Dermis microvascular lymphatic vessel endothelial cell (primary cell): ENCODE data around the gene TIGD1. TPM values are rescaled to one million over a fixed set of nuclear protein-coding genes. Genes with fewer than 3 reads are reported as not detected.
A peak's percentile ranks its signal among the peaks of the same experiment; 100 is the strongest.
"Not testable (repeated sequence)": the region's sequence is repeated elsewhere in the genome, so short reads cannot be mapped to it uniquely, and the experiment has no call there.

Experiments used
- DNase-seq, 2 donors: peaks; one replicate each; pipeline versions ENCODE4 v3.0.0 to v3.0.0-alpha.2; 2010; ENCODE audit warnings: low read depth in 2 of 2
- total RNA-seq: library from RNA; depleted of rRNA; stranded (reverse); fragments of >200 nt; gene quantifications from 2 replicates; pipeline ENCODE4 v1.2.1, GENCODE V29; 2014

TIGD1 gene
- total RNA-seq, 1 donor from 2014 or later, result 1.7 TPM

GRCh38 chr2:232540441-232541041 is 9.8 kb downstream of the TIGD1 start:
- DNase-seq, result no peak

DNA sequence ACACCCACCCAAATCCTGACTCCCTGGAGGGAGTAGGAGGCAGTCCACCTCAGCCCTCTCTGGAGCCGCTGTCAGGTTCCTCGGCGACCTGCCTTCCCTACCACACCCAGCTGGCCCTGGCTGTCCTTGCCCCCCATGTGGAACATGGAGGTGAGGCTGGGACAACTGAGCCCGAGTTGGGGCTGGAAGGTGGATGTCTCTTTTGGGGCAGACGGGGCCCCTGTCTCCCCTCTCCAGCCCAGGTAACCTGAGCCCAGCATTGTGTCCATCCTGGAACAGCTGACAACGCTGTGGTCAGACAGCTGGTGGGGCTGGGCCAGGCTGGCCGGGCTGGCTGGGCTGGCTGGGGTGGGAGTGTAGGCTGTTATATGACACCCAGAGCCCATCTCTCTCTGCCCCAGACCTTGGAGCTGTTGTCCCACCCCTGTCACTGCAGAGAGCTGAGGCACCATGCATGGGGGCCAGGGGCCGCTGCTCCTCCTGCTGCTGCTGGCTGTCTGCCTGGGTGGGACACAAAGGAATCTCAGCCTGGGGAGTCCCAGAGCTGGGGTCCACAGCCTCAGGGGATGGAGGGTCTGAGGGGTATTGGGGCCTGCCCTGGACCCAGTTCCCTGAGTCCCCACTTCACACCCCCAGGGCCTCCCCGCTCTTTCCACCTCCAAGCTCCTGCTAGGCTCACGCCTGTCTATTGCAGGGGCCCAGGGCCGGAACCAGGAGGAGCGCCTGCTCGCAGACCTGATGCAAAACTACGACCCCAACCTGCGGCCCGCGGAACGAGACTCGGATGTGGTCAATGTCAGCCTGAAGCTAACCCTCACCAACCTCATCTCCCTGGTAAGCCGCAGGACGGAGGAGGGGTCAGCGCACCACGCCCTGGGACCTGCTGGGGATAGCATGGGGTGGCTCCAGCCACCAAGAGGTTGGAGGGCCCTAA is 10.8 kb downstream of the TIGD1 start, which contains the start of gene CHRNG:
TSS of gene CHRNG (plus strand) at position 395 of the 934 bp plus-strand sequence. CDS start at position 451, 56 bp downstream.
- no peak for DNase-seq

DNA sequence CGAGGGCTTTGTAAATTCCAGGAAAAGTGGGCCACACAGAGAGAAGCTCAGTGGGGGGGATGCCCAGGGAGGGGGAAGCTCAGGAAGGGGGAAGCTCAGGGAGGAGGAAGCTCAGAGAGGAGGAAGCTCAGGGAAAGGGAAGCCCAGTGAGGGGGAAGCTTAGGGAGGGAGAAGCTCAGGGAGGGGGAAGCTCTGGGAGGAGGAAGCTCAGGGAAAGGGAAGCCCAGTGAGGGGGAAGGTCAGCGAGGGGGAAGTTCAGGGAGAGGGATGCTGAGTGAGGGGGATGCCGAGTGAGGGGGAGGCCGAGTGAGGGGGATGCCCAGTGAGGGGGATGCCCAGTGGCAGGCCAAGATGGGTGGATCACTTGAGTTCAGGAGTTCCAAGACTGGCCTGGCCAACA is 11.7 kb downstream of the TIGD1 start:
- no peak for DNase-seq

- no peak for DNase-seq
These were observed 12.9 kb downstream of the TIGD1 start for GRCh38 chr2:232537499-232537898.

DNA sequence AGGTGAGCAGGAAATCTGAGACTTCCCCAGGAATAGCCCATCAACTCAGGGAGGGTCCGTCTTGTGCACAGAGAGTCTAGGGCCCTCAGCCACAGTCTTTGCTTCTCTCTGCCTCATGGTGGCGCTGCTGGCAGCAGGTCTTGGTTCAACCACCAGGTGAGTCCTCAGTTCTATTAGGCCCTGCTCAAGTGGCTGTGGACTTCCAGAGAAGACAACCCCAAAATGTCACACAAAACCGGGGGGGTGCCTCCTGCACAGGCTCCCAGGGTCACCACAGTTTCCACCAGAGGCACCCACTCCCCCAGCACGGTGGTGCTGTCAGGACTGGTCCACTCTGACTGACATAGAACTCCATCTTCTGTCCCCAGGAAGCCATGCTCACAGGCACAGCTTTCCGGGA is 13.3 kb downstream of the TIGD1 start:
- DNase-seq, result peak in 1 of 2 donors; percentile 5

DNA sequence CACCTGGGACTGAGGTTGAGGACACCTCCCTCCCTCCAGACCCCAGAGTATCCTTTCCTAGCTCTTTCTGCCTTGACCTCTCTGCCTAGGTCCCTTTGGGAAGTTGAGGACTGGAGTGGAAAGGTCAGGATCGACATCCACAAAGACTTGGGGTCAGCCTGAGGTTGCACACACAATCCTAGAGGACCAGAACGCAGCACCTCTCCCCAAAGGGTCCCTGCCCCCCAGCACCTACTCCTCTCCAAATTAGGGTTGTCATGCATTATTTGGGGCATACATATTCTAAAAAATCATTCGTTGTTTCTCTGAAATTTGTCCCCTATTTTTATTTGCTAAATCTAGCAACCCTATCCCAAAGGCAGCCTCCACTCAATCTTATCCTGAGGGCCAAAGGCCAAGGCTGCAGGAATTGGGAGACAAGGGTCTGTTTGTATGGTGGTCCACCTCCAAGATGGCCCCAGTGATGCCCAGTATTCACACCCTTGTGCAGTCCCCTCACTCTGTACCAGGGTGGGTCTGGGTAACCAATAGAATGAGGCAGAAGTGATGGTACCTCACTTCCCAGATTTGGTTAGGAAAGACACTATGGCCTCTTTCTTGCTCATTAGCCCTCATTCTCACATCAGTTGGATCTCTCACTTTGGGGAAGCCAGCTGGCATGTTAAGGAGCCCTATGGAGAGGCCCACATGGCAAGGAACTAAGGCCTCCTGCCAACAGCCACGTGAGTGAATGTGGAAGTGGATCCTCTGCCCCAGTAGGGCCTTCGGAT is 14.4 kb downstream of the TIGD1 start:
- no peak for DNase-seq

GRCh38 chr2:232534940-232535651 is 15.3 kb downstream of the TIGD1 start:
- DNase-seq, result no peak

DNA sequence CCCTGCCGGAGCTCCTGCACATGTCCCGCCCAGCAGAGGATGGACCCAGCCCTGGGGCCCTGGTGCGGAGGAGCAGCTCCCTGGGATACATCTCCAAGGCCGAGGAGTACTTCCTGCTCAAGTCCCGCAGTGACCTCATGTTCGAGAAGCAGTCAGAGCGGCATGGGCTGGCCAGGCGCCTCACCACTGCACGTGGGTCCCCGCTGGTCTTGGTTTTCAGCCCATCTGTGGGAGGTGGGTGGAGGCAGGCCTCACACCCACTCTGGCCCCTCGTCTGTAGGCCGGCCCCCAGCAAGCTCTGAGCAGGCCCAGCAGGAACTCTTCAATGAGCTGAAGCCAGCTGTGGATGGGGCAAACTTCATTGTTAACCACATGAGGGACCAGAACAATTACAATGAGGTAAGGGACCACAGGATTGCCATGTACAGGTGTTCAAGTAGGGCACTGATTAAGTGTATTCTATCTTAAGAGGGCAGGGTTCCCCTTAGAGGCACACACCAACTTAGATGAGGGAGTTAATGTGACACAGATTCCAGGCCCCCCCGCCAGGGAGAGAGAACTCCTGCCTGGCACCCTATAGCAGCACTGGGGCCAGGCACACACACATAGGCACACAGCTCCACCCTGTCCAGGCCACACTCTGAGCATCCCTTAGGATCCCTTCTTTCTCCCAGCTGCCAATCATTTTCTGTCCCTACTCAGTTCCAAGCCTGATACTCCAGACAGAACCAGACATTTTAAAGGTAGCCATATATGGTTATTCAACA is 16.2 kb downstream of the TIGD1 start:
- DNase-seq, result no peak

DNA sequence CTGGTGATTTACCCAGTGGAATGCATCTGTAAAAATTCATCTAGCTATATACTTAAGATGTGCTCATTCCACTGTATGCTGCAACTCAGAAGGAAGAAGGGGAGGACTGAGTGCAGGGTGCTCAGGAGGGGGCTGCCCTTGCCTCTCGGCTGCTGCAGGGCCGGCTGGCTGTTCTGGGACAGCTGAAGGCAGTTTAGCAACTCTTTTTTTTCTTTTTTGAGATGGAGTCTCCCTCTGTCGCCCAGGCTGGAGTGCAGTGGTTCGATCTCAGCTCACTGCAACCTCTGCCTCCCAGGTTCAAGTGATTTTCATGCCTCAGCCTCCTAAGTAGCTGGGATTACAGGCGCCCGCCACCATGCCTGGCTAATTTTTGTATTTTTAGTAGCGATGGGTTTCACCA is 17.5 kb downstream of the TIGD1 start:
- DNase-seq, result not testable (repeated sequence)

GRCh38 chr2:232532419-232532818 is 17.9 kb downstream of the TIGD1 start:
- no peak for DNase-seq

- no peak for DNase-seq
These were observed 19.6 kb downstream of the TIGD1 start for GRCh38 chr2:232530626-232531260.

DNA sequence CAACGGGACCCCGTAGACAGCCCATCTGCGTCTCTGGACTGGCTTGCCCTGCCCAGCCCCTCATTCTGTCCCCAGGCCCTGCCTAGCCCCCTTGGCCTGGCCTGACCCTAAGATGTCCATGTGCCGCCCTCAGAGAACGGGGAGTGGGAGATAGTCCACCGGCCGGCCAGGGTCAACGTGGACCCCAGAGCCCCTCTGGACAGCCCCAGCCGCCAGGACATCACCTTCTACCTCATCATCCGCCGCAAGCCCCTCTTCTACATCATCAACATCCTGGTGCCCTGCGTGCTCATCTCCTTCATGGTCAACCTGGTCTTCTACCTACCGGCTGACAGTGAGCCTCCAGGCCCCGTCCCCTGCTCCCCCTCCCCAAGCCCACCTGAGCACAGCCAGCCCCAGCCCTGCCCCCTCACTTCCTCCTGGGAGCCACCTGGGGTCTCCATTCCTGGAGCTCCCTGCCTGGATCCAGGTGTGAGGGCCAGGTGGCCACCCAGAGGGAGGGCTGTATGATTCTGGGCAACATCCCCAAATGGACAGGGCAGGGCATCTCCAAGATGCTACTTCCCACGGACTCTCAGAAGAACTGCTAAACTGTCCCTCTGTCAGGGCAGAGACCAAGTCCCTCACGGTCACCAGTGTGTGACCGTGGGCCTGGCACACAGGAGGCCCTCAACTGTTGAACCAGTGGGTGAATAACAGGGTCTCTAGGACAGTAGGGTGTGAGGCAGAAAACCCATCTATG is 20.4 kb downstream of the TIGD1 start:
- DNase-seq, result no peak

DNA sequence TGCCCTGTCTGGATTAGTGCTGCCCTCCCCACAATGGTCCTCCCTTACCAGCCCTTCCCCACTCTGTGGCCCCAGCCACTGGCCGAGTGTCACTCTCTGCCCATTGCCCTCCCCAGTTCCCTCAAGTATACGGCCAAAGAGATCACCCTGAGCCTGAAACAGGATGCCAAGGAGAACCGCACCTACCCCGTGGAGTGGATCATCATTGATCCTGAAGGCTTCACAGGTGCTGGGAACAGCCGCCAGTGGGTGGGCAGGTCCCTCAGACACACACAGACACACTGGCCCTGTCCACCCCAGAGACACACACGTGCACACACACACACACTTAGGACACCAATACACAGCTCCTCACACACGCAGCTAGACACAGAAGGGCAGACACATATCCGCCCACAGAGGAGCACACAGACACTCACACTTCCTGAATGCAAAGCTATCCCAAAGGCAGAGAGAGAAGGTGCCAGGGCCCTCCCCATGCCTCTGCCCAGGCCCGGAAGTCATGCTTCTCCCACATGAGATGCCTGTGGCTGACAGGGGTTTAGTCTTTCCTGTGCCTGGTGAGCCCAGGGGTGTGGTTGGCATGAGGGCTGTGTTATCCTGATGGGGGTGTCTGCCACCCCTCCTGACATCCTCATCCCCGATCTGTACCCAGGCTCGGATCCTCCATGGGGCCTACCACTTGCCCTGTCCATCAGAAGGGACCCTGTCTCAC is 21.5 kb downstream of the TIGD1 start:
- DNase-seq, result peak in 1 of 2 donors; percentile 13

DNA sequence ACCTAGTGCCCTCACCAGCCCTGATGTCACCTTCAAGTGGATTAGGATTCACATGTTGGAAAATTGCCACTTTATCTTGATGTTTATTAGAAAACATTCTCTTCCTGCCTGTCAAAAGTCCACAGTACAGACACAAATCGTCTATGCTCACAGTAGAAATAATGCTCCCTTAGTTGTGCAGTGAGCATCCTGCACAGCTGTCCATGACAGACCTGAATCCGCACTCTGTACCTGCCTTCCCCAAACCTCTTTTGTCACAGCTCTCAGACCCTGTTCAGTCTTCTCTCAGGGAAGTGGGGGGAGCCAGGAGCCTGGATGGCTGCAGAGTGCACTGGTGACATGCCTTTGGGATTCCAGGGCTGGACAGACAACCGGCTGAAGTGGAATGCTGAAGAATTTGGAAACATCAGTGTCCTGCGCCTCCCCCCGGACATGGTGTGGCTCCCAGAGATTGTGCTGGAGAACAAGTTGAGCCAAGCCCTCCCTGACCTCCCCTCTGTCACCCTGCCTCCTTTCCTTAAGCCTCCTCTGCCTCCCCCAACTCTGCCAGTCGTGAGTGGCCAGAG is 22.4 kb downstream of the TIGD1 start:
- no peak for DNase-seq

DNA sequence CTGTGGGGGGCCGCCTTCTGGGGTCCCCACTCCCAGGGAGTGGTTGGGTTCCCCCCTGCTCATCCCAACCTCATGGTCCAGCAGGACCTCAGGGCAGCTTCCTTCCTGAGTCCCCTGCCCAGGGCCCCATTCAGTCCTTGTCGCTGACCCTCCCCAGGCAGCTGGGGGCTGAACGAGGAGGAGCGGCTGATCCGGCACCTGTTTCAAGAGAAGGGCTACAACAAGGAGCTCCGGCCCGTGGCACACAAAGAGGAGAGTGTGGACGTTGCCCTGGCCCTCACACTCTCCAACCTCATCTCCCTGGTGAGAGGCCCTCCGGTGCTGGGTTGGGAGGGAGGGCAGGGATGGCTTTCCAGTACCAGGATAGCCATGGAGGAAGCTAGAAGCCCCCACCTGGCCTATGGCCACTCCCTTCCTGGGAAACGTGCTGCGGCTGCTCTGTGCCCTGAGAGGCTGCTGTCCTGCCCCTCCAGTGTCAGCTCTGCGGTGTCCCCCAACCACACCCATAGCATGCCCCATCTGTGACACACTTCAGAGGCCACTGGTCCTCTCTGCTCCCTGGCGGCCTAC is 23.9 kb downstream of the TIGD1 start:
- DNase-seq, result no peak

- DNase-seq, result no peak
These were observed 24.5 kb downstream of the TIGD1 start, which contains the start of gene CHRND for GRCh38 chr2:232525791-232526371. TSS of gene CHRND (plus strand) at chr2:232526160. CDS start at chr2:232526216, 56 bp downstream.

DNA sequence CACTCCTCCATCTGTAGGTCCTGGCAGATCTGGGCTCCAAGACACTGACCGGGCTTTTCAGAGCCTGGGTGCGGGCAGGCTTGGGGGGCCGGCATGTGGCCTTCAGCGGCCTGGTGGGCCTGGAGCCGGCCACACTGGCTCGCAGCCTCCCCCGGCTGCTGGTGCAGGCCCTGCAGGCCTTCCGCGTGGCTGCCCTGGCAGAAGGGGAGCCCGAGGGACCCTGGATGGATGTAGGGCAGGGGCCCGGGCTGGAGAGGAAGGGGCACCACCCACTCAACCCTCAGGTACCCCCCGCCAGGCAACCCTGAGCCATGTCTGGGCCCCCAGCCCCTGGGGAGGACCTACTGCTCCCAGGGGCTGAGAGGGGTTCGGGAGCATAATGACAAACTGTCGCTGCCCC is 25.2 kb downstream of the TIGD1 start:
- DNase-seq, result no peak

DNA sequence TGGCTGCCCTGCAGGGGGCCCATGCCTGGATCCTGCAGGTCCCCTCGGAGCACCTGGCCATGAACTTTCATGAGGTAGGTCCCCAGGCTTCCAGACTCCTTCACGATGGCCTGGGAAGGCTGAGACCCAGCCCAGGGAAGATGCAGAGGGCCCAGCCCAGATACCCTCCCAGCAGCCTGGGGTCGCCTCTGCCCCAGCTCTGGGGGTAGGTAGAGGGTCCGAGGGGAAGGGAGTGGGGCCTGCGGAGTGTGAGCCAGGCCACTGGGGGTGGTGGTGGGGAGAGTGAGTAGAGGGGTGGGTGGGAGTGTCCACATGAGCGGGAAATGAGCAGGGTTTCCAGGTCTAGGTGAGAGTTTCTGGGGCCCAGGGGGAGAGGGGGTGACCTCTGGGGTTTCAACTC is 25.6 kb downstream of the TIGD1 start:
- no peak for DNase-seq
